ENCODE results near the gene TMBIM1.

TMBIM1 gene

GRCh38 chr2:218292048-218293014 is at the start of gene TMBIM1:
TSS of gene TMBIM1 (minus strand) at chr2:218292503. CDS start at chr2:218282141, 10,362 bp downstream.
- peak; percentile 86 for DNase-seq

GRCh38 chr2:218341381-218341780 is 49.1 kb upstream of the TMBIM1 start:
- DNase-seq: no peak

- no peak for DNase-seq
Measured at GRCh38 chr2:218340656-218341055, 48.4 kb upstream of the TMBIM1 start.

GRCh38 chr2:218334531-218334930 is 42.2 kb upstream of the TMBIM1 start:
- DNase-seq: no peak

- no peak for DNase-seq
Measured at GRCh38 chr2:218332920-218333645, 40.8 kb upstream of the TMBIM1 start.

GRCh38 chr2:218332288-218332687 is 40.0 kb upstream of the TMBIM1 start:
- DNase-seq: no peak

- no peak for DNase-seq
Measured at GRCh38 chr2:218331745-218332144, 39.4 kb upstream of the TMBIM1 start.

GRCh38 chr2:218329826-218330593 is 37.7 kb upstream of the TMBIM1 start:
- no peak for DNase-seq

GRCh38 chr2:218329027-218329825 is 36.9 kb upstream of the TMBIM1 start:
- DNase-seq: no peak

GRCh38 chr2:218328294-218328693 is 36.0 kb upstream of the TMBIM1 start:
- DNase-seq: no peak

GRCh38 chr2:218327451-218328210 is 35.3 kb upstream of the TMBIM1 start:
- DNase-seq: no peak

- no peak for DNase-seq
Measured at GRCh38 chr2:218326315-218326714, 34.0 kb upstream of the TMBIM1 start.

- DNase-seq: no peak
Measured at GRCh38 chr2:218325566-218326160, 33.4 kb upstream of the TMBIM1 start.

- DNase-seq: no peak
Measured at GRCh38 chr2:218323526-218324472, 31.5 kb upstream of the TMBIM1 start.

- peak; percentile 58 for DNase-seq
Measured at GRCh38 chr2:218322768-218323525, 30.6 kb upstream of the TMBIM1 start.

GRCh38 chr2:218320704-218321336 is 28.5 kb upstream of the TMBIM1 start:
- DNase-seq: no peak

- DNase-seq: no peak
Measured at GRCh38 chr2:218319813-218320365, 27.6 kb upstream of the TMBIM1 start.

- DNase-seq: no peak
Measured at GRCh38 chr2:218318241-218318640, 25.9 kb upstream of the TMBIM1 start.

Data from CD4-positive, alpha-beta T cell treated with Interleukin-17A for 1 hour (primary cell).